Measurements from ENCODE around the gene NEURL3. TPM values are rescaled to one million over a fixed set of nuclear protein-coding genes. Genes with fewer than 3 reads are reported as not detected.

Gene NEURL3
- total and polyA plus RNA-seq, 9 of the 15 experiments (the other 6 are each of a cell fraction or from before 2014, with no cell fraction given): not detected

GRCh38 chr2:96502891-96503636, 2.1 kb downstream of the NEURL3 start:
- H3K4me2 ChIP-seq (ENCODE audit: insufficient read depth, low read length): no peak overlapping the region
- ATAC-seq (no peak; the same call in 2 of the 3 replicates), FAIRE-seq (no peak), DNase-seq (ENCODE audit: extremely low read depth in 1 of 4, low spot score in 3 of 4) (no peak)
- in situ Hi-C loops (cut with MboI): loop anchor here (5.0 to 25.0 kb wide), 3 partner anchors 371 to 716 kb away; no protein-coding TSS in a partner anchor
- no peaks in the 10 kb centered on the region for H3K36me3 ChIP-seq (ENCODE audit: control insufficient read depth, insufficient read depth, low read length)
- H3K9me1 ChIP-seq (ENCODE audit: control insufficient read depth, insufficient read depth, low read length): no peaks in the 10 kb centered on the region
- no peak overlapping the region for H3K9ac ChIP-seq (ENCODE audit: insufficient read depth in 1 of 2, low read depth in 2 of 2, low read length in 2 of 2)
- H3K27ac ChIP-seq (ENCODE audit: extremely low read depth, low read depth, low read length): no peak overlapping the region
- H3K4me1 ChIP-seq (replicated peaks in 1 of 2; ENCODE audit: control insufficient read depth in 2 of 2, insufficient read depth in 2 of 2, low read length in 2 of 2): peaks cover 3 to 19% of the 10 kb centered on the region in 2 experiments; a peak in 3 of 5 replicates
- intact Hi-C loops (cut with micrococcal nuclease): loop anchor here (10.0 kb wide), 2 partner anchors 198 to 238 kb away; partner anchors contain the start of genes CIAO1, SNRNP200 and TMEM127
- no peaks in the 10 kb centered on the region for H3K79me2 ChIP-seq (ENCODE audit: control insufficient read depth, insufficient read depth, low read length)
- ChIA-PET CTCF (ENCODE audit: low intra/inter-chr PET ratio) (no interaction called here), POLR2A (interaction anchor here (0.6 kb wide), 1 partner anchor 145 kb away, joined by 3 read pairs; no protein-coding TSS in a partner anchor)
- H2AFZ ChIP-seq (ENCODE audit: low read depth, low read length): no peak overlapping the region
- H4K20me1 ChIP-seq (replicated peaks; ENCODE audit: control insufficient read depth, insufficient read depth, low read length): peaks cover 5% of the 10 kb centered on the region; the same call in 1 of the 2 replicates
- under 1% methylated on average over 13 of the region's 13 CpGs for WGBS (ENCODE audit: insufficient coverage, low coverage, missing lambda C conversion rate)
- peaks cover 18 to 85% of the 10 kb centered on the region in 2 experiments; a peak in 4 of 5 replicates for H3K27me3 ChIP-seq (ENCODE audit: control insufficient read depth in 2 of 2, insufficient read depth in 2 of 2, low read length in 2 of 2)
- no peaks in the 10 kb centered on the region for H3K9me3 ChIP-seq (replicated peaks; ENCODE audit: control insufficient read depth, insufficient read depth, low read depth, low read length)
- no peak overlapping the region for H3K4me3 ChIP-seq
- BruUV-seq (replicated peaks): no TSS peak
- TF ChIP-seq MCM7 (IDR thresholded peaks at IDR 0.05): no peak
- TF ChIP-seq HMGN3 (IDR thresholded peaks at IDR 0.05; ENCODE audit: borderline replicate concordance, extremely low read depth, insufficient read length, low read depth, low read length): no peak
- TF ChIP-seq EWSR1 (IDR thresholded peaks at IDR 0.05; ENCODE audit: borderline replicate concordance, low read depth, partially characterized antibody): no peak
- TF ChIP-seq NEUROD1 (IDR thresholded peaks at IDR 0.05; ENCODE audit: borderline replicate concordance, low read depth, low read length, partially characterized antibody): no peak
- TF ChIP-seq SRSF1 (IDR thresholded peaks at IDR 0.05; ENCODE audit: low read depth, low read length): no peak
- no peak for TF ChIP-seq JUNB (CRISPR knock-in tag; conservative IDR thresholded peaks at IDR 0.05)
- no peak for TF ChIP-seq FUS (optimal IDR thresholded peaks at IDR 0.05; ENCODE audit: low read depth, low read length)
- TF ChIP-seq ZNF592 (IDR thresholded peaks at IDR 0.05): no peak
- TF ChIP-seq HEY1 (CRISPR knock-in tag; IDR thresholded peaks at IDR 0.05; ENCODE audit: borderline replicate concordance): no peak
- no peak for TF ChIP-seq RNF2 (IDR thresholded peaks at IDR 0.05)
- TF ChIP-seq NCOR1 (IDR thresholded peaks at IDR 0.05): no peak

Measured in K562 (cell line).